ENCODE data around the gene EDC4. TPM values are rescaled to one million over a fixed set of nuclear protein-coding genes. Genes with fewer than 3 reads are reported as not detected.

The EDC4 gene
- total RNA-seq, 1 donor from 2014 or later, result 61.2 TPM

DNA sequence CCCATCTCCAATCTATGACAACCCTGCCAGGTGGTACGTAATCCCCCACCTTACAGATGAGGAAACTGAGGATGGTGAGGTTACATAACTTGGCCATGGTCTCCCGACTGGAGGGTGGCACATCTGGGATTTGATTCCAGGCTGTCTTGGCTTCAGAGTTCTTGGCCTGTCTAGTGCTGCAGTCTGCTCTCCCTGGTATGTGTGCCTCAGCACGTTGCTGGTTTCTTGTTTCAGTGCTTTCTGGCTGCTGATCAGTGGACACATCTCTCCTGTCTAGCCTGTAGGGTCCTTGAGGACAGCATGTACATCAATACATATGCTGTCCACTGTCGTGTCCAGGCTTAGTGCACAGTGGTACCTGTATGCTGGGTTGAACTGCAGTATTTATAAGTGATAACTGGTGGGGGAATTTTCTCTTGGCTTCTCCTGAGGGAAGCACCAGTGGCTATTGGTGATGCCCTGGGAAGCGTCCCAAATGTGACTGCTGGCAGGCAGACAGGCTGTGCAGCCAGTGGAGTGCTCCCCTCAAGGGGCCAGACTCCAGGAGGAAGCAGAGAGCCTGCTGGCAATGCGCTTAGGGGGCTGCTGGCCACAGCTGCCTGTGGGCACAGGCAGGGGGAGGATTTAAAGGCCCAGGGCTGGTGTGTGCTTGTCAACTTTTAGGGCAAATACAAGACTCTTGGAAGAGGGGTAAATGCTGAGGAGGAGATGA is 44.4 kb downstream of the EDC4 start:
- DNase-seq (ENCODE audit: low read depth), result no peak
- H3K4me3 ChIP-seq (ENCODE audit: low read depth, low read length), result no peak overlapping the region
- TF ChIP-seq, protein P1, sequence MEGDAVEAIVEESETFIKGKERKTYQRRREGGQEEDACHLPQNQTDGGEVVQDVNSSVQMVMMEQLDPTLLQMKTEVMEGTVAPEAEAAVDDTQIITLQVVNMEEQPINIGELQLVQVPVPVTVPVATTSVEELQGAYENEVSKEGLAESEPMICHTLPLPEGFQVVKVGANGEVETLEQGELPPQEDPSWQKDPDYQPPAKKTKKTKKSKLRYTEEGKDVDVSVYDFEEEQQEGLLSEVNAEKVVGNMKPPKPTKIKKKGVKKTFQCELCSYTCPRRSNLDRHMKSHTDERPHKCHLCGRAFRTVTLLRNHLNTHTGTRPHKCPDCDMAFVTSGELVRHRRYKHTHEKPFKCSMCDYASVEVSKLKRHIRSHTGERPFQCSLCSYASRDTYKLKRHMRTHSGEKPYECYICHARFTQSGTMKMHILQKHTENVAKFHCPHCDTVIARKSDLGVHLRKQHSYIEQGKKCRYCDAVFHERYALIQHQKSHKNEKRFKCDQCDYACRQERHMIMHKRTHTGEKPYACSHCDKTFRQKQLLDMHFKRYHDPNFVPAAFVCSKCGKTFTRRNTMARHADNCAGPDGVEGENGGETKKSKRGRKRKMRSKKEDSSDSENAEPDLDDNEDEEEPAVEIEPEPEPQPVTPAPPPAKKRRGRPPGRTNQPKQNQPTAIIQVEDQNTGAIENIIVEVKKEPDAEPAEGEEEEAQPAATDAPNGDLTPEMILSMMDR (conservative IDR thresholded peaks at IDR 0.05; ENCODE audit: low read depth, low read length), result no peak

DNA sequence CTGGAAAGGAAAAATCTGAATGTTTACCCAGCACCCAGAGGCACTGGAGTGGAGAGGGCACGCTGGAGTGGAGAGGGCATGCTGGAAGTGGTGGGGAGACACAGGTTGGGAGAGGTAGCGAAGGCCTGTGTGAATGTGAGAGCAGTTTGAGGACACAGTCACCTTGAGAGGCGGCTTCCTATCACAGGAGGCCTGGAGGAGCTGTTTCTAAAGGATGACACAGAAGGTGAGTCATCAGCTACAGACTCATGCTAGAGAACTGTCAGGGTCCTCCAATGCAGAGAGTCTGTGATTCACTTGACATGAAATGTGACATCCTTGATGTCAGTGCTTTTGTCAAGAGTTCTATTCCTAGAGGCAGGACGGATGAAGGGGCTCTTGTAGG is 45.0 kb downstream of the EDC4 start:
- H3K4me3 ChIP-seq (ENCODE audit: low read depth, low read length), result no peak overlapping the region
- DNase-seq (ENCODE audit: low read depth), result no peak
- TF ChIP-seq, protein P1 (conservative IDR thresholded peaks at IDR 0.05; ENCODE audit: low read depth, low read length), result no peak

DNA sequence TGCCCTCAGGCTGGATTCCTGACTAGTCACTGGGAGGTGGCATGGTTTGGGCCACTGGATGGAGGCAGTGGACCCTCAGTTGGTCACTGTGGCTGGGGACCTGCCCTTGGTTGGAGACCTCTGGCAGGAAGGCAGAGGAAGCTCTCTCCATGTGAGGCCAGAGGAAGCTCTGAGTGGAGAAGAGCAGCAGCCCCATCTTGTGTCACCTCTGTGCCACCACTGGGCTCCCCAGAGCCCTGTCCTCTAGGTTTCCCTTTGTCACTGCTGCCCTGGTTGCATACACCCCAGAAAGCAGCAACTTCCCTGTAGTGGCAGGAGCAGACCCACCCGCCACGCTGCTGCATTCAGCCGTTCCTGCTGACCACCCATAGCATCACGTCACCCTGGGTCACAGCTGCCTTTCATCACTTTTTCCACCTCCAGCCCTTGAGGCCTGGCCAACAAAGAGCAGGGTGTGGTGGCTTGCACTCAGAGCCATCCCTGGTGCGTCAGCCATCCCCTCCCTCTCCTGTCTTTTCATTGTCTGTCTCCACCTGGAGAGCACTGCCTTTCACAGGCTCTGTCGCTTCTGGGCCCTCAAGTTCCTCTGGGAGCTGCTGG is 46.9 kb downstream of the EDC4 start:
- DNase-seq (ENCODE audit: low read depth), result no peak
- TF ChIP-seq, protein P1 (conservative IDR thresholded peaks at IDR 0.05; ENCODE audit: low read depth, low read length), result no peak
- H3K4me3 ChIP-seq (ENCODE audit: low read depth, low read length), result no peak overlapping the region

DNA sequence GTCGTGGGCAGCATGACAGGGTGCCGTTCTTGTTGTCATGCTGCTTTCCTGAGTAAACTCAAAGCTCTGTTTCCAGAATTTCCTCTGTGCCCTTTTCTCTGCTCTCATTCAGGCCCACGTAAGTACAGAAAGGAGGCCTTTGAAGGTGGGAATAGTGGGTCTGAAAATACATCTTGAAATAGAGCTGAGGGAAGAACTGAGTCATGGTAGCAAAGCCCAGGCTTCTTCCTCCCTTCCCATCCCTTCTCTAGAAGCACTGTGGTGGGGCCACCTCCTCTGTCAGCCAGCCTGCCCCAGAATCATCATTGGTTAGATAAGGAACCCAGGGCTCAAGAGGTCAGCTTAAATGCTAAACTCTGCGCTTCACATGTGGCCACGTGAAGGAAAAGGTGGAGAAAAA is 49.4 kb downstream of the EDC4 start:
- TF ChIP-seq, protein P1 (conservative IDR thresholded peaks at IDR 0.05; ENCODE audit: low read depth, low read length), result no peak
- DNase-seq (ENCODE audit: low read depth), result no peak
- H3K4me3 ChIP-seq (ENCODE audit: low read depth, low read length), result no peak overlapping the region

DNA sequence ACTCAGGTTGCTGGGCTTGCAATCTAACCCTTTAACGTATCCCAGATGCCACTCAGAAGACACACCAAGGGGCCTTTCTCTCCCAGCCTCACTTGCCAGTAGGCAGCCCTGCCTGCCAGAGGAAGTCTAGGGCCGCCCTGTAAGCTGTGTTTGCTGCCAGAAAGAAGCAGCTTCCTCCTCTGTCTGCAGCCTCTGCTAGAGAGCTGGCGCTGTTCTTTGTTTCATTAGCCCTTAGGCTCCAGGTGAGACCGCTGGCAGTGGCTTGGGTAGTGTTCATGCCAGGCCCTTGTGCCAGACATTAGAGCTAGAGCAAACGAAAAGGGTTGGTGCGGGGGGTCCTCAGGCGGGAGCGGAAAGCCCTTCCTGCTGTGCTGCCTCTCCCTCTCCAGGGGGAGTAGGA is 49.9 kb downstream of the EDC4 start:
- DNase-seq (ENCODE audit: low read depth), result no peak
- TF ChIP-seq, protein P1 (conservative IDR thresholded peaks at IDR 0.05; ENCODE audit: low read depth, low read length), result no peak
- H3K4me3 ChIP-seq (ENCODE audit: low read depth, low read length), result no peak overlapping the region

DNA sequence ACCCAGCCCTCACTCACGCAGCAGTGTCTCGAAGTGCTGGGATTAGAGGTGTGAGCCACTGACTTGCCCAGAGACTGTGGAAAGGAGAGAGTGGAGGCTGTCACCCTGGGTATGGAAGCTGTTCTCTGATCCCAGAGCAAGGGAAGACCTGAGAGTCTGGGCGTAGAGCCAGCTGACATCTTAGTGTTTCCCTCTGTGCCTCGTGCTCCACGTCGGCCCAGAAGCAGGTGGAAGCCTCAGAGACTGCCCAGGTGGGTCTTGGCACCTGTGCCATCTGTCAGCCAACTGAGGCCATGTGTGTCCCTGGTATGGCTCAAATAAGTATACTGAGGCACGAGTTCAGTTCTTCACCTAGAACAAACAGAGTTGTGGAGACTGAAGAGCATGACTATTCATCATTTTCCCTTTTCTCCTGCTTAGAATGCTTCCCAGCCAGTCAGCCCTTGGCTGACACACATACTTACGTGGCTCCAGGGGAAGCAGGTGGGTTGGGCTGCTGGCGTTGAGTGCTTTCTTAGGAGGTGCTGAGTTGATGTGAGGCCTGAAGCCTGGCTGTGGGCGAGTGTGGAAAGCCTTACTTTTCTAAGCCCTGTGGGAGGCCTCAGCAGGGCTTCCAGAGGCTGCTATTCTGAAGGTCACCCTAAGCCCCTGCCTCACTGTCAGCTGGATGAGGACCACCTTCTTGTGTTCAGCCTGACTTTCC is 50.7 kb downstream of the EDC4 start:
- no peak overlapping the region for H3K4me3 ChIP-seq (ENCODE audit: low read depth, low read length)
- TF ChIP-seq, protein P1 (conservative IDR thresholded peaks at IDR 0.05; ENCODE audit: low read depth, low read length), result no peak
- no peak for DNase-seq (ENCODE audit: low read depth)

All from epithelial cell of proximal tubule (primary cell).